COLO829 (cell line): ENCODE data around the gene SRRM4.
"Not testable (repeated sequence)": the region's sequence is repeated elsewhere in the genome, so short reads cannot be mapped to it uniquely, and the experiment has no call there.

Experiments used
- DNase-seq: peaks from one replicate; pipeline ENCODE4 v3.0.0; 2012; ENCODE audit warnings: low spot score

Gene SRRM4

DNA sequence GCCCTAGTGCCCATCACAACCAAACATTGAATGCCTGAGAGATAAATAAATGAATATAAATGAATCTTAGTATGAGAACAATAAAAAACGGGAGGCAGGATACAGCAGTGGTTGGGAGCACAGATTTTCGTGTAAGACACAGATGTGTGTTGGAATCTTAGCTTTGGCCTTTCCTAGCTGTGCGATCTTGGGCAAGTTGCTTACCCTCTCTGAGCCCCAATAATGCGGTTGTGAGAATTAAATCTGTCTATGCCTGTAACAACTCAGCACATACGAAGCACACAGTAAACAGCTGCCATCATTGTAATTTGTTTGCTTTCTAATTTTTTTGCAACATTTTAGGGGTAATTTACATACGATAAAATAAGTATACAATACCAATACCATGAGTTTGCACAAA lies 89.8 kb downstream of the SRRM4 start:
- DNase-seq, result no peak

DNA sequence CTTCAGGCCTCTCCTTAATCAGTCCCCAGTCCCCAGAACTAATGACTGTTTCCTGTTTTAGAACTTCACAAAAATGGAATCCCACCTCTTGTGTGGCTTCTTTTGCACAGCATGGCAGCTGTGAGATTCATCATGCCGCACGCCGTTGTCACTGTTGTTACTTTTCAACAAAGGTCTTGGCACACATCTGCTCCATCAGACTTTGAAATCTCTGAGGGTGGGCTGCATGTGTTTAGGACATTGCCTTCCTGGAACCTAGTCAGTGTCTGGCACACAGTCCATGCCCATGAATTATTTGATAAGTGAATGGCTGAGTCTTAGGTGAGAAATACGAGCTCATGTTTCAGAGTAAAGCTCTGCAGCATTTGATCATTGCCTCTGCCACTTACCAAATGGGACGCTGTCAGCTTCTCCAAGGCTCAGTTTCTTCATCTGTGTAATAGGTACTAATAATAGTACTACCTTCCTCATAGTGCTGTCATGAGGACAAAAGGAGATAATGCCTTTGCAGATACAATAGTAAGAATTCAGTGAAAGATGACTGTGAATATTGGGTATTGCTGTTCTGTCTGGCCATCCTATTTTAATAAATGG lies 90.4 kb downstream of the SRRM4 start:
- DNase-seq, result no peak

DNA sequence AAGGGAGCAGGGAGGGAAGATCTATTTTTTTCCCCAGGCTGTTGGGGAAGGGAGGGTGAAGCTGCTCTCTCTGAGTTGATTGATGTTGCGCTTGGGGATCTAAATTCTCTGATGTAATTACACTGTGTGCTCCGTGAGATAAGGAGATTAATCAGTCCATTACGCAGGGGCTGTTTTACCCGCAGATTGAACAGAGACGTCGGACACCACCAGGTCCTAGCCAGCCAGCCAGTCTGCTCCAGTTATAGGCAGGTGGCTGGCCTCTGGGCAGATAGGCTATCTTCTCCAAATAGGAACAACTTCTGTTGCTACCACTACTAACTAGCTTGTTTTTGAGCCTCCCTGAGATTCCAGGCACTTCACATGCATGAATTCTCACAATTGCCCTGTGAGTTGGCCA lies 91.1 kb downstream of the SRRM4 start:
- no peak for DNase-seq

DNA sequence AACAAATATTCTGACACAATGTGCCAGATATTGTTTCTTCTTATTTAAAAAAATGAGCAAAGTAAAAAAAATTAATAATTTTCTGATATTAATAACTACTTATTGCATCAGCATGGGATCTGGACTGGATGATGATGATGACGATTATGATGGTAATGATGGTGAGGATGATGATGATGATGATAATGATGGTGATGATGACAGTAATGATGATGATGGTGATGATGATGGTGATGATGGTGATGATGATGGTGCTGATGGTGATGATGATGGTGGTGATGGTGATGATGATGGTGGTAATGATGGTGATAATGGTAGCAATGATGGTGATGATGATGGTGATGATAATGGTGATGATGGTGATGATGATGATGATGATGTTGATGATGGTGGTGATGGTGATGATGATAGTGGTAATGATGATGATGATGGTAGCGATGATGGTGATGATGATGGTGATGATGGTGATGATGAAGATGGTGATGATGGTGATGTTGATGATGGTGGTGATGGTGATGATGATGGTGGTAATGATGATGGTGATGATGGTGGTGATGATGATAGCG lies 94.0 kb downstream of the SRRM4 start:
- no peak for DNase-seq

DNA sequence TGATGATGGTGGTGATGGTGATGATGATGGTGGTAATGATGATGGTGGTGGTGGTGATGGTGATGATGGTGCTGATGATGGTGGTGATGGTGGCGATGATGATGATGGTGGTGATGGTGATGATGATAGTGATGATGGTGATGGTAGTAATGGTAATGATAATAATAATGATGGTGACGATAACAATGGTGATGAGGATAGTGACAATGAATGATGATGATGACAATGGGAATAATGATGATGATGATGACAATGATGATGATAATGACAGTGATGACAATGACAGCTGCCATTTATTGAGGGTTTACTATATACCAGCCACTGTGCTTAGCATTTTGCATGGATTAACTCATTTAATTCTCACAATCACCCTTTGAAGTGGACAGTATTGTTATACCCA lies 94.6 kb downstream of the SRRM4 start:
- DNase-seq, result no peak

DNA sequence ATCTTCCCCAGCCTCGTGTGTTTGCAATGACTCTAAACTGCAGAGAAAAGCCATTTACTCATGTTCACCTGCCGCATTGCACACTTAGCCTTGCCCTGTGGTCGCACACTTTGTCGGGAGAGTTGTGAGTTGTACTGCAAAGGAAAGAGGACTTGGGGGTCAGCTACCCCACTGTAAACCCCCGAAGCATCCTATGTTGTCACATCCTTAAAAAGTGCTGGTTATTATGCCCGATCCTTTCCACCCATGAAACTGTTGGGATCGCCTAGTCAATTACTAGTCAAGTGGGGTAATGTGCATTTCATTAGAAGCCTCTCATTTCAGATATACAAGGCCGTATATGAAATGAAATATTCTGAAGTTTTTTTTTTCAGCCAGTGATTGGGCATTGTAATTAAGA lies 98.2 kb downstream of the SRRM4 start:
- no peak for DNase-seq

DNA sequence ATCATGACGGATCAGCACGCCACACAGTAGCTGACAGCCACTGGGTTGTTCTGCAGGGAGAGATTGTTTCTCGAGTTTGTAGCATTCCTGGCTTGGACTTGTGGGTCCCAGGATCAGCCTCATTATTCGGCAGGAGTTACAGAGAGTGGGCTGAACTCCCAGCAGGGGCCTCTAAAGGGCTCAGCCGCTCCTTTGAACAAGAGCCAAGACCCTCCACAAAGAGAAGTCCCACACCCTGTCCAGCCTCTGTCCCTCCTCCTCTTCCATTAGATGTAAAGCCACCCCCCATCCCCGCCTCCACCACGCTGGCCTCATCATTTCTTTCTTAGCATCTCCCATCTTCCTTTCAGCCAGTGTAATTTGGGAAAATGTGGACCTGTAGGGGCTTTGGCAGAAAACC lies 100.7 kb downstream of the SRRM4 start:
- no peak for DNase-seq

DNA sequence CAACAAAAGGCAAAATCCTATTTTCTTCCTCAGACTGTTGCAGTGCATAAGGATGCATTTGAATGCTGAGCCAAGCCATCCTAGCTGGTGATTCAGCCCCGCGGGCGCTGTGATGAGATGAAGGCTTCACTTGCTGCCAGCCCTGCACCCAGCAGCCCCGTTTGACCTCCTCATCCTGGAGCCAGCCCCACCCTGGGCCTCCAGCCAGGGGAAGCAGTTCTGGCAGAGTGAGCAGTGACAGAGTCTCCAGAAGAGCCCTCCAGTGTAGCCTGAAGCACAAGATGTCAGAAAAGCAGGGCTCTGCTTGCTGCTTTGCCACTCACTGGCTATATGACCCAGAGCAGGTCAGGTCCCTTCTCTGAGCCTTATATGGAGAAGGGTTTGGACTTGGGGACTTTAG lies 101.2 kb downstream of the SRRM4 start:
- no peak for DNase-seq

DNA sequence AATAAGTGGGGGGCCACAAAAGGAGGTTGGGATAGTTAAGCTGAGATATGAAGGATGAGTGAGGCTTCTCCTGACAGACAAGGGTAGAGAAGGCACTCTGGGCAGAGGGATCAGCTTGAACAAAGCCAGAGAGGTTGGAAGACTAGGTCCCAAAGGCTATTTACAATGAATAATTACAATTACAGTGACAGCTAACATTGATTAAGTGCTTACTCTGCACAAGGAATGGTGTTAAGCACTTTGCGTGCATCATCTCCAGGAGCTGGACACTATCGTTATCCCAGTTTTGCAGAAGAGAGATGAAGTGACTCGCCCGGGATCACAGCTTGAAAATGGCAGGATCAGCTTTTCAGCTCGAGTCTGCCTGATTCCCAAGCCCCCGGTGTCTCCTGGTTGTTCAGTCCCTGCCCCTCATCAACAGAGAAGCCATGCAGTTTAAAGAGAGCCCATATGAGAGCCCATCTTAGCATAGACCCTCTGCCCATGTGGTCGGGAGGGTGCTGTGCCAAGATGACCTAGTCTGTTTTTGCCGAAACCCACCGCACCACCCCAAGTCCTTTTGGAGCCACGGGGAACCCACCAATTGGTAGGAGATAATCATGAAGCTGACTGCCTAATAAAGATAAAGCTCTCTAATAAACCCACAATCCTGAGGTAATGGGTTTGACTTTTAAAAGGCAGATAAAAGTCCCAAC lies 107.5 kb downstream of the SRRM4 start:
- DNase-seq, result no peak

DNA sequence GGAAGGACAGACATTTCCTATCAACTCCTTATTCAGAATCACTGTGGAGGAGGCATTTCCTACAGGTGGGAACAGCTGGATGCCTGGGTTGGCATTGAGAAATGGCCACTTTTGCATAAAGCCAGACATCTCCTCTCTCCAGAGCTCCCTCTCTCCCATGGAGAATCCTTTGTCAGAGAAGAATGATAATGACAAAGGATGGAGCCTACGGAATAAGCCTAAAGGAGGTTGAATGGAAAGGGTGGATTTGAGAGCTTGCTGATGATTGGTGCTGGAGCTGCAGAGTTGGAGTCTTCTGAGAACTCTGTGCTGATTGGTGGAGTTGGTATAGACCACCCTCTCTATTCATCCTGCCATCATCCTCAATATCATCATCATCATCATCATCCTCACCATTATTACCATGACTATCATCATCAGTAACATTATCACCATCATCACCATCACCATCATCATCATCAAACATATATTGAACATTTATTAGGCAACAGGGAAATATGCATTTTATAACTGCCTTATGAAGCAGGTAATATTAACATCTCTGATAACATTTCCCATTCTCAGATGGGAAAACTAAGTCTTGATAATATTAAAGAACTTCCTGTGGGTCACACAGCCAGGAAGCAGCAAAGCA lies 108.2 kb downstream of the SRRM4 start:
- DNase-seq, result no peak

DNA sequence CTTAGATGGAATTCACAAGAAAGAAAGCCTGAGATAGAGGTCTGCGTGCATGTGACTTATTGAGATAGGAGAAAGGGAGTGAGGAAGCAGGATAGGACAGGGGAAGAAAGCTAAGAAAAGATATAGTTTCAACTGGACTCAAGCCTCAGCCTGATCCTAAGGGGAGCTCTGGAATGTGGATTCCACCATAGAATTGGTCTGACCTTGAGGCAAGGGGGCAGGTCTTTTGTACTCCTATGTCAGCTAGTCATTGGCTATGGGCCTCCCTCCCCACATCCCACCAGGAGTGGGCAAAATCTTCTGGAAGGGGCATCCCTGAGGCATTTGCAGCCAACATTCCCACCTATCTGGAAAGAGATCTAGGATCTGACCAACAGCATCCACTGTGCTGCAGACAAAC lies 108.9 kb downstream of the SRRM4 start:
- no peak for DNase-seq

DNA sequence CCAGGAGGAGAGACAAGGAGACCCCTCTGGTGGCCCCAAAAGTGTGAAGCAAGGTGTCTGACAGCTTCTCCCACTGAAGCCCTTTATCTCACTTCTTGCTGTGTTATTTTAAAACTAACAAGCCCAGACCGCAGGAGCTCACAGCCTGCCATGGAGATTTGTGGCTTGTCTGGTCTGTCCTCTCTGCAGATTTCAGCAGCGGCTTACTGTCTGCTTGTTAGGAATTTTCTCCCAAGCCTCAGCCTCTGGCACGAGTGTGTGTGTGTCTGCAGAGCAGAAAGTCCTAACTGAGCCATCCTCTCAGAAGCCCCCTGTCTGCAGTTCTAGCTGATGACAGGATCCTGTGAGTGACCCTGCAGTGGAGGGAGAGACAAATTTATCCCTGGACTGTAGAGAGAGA lies 109.5 kb downstream of the SRRM4 start:
- DNase-seq, result no peak

DNA sequence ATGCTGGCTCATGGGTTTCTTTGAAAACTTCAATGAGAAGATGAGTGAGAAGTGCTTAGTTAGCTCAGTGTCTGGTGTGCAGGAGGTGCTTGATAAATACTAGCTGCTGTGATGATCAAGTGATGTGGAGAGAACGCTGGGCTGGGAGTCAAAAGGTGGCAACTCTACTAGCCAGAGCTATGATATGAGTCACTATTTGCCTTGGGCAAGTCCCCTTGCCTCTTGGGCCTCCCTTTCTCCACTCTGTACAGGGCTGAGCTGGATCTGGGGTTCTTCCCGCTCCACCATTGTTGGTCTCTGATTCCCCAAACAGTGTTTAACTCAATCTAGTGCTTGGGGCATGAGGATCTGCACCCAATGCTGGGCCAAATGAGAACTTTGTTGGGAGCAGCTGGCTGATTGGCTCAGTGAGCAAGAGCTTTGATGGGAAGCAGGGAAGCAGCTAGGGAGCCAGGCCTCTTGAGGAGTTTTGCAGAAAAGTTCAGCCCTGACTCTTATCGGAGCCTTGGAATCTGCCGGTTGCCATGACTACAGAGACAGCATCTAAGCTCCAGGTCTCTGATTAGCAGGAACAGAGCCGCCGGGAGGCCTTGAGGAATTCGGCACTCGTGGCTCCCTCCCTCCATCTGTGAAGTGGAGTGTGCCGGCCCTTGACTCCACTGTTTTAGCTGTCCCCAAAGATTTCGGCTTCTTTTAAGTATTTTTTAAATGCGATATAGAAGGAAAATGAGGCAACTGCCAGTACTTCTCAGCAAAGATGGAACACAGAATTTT lies 115.3 kb downstream of the SRRM4 start:
- DNase-seq, result no peak

DNA sequence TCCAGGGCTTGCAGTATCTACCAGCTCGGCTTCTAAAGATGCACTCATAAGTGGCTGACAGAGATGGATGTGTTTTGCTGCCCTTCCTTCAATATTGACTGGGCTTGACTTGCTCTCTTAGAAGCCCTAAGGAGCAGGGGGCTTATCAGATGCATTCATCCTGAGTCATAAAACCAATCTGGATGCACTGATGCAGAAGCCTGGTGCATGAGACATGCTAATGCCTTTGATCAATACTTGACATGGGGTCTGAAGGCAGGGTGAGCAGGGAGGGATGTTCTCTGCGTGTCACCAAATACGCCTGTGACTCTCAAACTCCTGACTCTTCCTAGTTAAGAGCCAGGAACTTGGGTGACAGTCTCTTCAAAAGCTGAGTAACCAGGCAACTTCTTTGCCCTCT lies 119.6 kb downstream of the SRRM4 start:
- DNase-seq, result no peak

DNA sequence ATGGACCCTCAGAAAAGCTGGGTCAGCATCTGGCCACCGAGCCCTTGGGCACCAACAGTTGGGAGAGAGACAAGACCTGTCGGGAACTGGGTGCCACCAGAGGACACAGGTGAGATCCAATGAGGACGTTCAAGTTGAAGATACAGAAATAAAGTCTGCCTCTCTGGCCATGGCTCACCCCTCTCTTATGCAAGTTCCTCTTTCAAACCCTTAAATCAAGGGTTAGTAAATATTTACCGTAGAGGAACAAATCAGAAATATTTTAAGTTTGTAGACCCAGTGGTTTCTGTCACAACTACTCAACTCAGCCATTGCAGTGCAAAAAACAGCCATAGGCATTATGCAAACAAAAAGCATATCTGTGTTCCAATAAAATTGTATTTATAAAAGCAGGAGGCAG lies 120.9 kb downstream of the SRRM4 start:
- DNase-seq, result no peak

DNA sequence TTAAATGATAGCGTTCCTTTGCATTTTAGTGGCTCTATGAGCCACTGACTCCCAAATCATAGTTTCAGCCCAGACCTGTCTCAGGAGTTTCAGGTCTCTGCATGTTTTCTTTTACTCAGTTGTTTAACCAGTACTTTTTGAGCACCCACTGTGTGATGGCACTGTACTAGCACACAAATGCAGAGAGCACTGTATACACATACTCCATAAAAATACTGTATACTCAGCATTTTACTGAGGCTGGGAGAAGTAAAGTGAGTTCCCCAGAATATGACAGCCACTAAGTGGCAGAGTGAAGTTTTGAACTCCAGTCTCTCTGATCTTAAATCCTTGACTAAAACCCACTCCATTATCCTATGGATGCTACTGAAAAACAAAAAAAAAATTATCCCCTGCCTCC lies 121.4 kb downstream of the SRRM4 start:
- DNase-seq, result no peak

DNA sequence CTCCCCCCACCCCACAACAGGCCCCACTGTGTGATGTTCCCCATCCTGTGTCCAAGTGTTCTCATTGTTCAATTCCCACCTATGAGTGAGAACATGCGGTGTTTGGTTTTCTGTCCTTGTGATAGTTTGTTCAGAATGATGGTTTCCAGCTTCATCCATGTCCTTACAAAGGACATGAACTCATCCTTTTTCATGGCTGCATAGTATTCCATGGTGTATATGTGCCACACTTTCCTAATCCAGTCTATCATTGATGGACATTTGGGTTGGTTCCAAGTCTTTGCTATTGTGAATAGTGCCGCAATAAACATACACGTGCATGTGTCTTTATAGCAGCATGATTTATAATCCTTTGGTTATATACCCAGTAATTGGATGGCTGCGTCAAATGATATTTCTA lies 123.6 kb downstream of the SRRM4 start:
- DNase-seq, result not testable (repeated sequence)

DNA sequence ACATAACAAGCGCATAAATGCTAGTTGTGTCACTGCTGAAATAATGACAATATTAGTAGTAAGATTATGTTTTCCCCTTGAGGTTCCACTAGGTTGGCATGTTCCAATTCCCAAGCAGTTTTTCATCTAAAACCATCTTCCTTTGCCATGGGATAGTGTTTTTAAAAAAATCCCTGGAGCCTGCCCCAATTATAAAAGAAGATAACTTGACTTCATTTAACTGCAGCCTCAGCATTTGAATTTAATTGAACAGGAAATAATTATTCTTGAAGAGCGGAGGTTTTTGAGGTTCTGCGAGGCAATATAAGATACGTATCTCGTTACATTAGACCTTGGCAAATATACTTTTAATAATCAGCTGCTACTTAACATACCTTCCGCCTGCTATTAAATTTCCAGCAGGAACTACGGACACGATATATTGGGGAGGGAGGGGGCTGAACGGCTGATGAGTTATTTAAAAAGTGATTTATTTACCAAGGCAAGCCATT lies 132.2 kb downstream of the SRRM4 start:
- no peak for DNase-seq

DNA sequence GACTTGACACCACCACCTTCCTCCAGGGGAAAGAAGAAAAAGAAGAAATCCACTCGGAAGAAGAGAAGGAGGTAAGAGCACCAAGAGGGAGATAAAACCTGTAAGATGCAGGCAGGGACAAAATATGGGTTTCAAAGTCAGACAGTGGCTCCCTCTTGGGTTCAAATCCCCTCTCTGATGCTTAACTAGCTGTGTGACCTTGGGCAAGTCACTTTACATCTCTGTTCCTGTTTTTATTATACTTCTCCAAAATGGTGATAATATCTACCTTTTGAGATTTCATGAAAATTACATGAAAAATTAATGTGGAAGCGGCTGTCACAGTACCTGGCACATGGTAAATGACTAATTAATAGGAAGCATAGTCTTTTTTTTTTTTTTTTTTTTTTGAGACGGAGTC lies 133.0 kb downstream of the SRRM4 start:
- no peak for DNase-seq

DNA sequence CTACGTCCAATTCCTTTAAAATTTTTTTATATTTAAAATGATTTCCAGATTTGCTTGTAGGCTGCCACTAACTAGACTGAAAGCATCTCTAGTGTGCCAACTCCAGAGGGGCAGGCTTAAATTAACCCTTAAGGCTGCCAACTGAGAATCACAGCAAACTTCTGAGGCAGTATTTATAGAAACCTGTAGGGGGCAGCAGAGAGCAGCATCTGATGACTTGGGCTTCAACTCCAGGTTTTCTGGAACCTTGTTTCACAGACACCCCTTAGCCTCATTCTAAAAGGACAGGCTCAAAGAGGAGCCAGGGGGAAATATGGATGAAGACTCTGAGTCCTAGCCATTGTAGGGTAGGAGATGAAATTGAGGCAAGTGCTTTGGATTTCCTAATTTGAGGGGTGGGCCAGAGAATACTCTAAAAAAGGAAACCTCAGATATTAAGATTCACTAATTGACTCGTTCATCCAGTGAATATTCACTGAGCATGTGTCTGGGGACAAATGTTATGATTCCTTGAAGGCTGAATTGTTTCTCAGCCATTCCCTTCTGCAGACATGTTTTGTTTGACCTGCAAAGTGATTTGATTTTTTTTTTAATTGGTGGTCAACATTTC lies 134.1 kb downstream of the SRRM4 start:
- peak; percentile 47 for DNase-seq

DNA sequence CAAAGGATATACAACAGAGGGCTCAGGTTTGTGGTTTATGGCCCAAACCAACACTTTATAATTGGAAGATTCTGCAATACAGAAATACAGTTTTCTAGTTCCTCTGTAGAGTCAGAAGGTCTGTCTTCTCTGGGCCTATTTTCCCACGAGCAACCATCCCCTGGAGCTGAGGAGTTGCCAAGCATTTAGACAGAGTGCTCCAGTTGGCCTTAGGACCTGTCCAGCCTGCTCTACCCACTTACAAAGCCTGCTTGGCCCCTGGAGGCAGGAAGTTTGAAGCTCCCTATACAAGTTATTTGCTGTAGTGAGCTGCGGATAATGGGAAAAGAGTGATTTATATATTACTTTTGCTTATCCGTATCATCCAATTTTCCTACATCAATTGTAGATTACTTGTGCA lies 136.6 kb downstream of the SRRM4 start:
- no peak for DNase-seq

DNA sequence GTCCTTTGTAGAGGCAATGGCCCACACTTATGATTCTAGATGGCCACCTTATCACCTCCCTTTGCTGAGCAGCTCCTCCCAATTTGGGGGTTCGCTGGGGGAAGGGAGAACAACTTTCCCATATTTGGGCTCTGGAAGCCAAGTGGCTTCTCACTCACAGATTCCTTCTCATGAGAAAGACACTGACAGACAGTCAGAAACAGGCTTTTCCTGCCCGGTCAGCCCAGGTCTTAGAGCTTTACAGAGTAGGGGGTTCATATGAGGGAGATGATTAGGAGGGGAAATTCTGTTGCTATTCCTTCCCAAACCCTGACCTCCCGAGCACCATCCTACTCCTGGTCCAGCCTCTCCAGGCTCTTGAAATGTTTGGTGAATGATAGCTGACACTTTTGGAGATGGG lies 137.3 kb downstream of the SRRM4 start:
- no peak for DNase-seq
